Keratinocyte (primary cell): ENCODE results near the gene MT4. TPM values are rescaled to one million over a fixed set of nuclear protein-coding genes. Genes with fewer than 3 reads are reported as not detected.

Source experiments
- DNase-seq: peaks from one replicate; pipeline ENCODE4 v3.0.0-alpha.2; 2011; ENCODE audit warnings: low read depth, missing footprints, low spot score
- FAIRE-seq: peaks from 2 replicates; lab custom pipeline; 2011; peaks lifted over from hg19 to GRCh38; lab: Jason Lieb, UNC
- H2AFZ ChIP-seq: 2 replicates; pipeline ENCODE4 v1.6.0; 2012; ENCODE audit warnings: low read length, control low read depth, inconsistent platforms; ENCODE audit not compliant: control insufficient read depth
- H3K27ac ChIP-seq: 2 replicates; pipeline ENCODE4 v1.5.1; 2011; ENCODE audit warnings: low read length; ENCODE audit not compliant: control insufficient read depth, insufficient read depth
- H3K27me3 ChIP-seq: 3 replicates; pipeline ENCODE4 v1.6.0; 2011; ENCODE audit warnings: low read length; ENCODE audit not compliant: control insufficient read depth, insufficient read depth; ENCODE audit errors: extremely low read depth
- H3K36me3 ChIP-seq, 2 experiments: 2 replicates in 1 of 2; 3 replicates in 1 of 2; pipeline ENCODE4 v1.5.1; 2011; ENCODE audit warnings: low read length in 2 of 2, mild to moderate bottlenecking in 1 of 2; ENCODE audit not compliant: control insufficient read depth in 2 of 2, insufficient read depth in 2 of 2; ENCODE audit errors: extremely low read depth in 1 of 2
- H3K4me1 ChIP-seq: 3 replicates; pipeline ENCODE4 v1.5.1; 2011; ENCODE audit warnings: low read length; ENCODE audit not compliant: control insufficient read depth, insufficient read depth; ENCODE audit errors: extremely low read depth
- H3K4me2 ChIP-seq: 3 replicates; pipeline ENCODE4 v1.6.0; 2011; ENCODE audit warnings: low read depth, low read length; ENCODE audit not compliant: control insufficient read depth, insufficient read depth; ENCODE audit errors: extremely low read depth
- H3K4me3 ChIP-seq, 3 experiments: fragments of 200-600 bp in 1 of 3; sonication (generic) in 1 of 3; 2 replicates in 2 of 3; 3 replicates in 1 of 3; pipeline ENCODE4 v1.5.1; 2011 to 2016; ENCODE audit warnings: low read length in 3 of 3, mild to moderate bottlenecking in 3 of 3, control low read depth in 2 of 3, inconsistent platforms in 1 of 3, low read depth in 1 of 3, mixed read lengths in 1 of 3, mixed run types in 1 of 3, moderate library complexity in 1 of 3; ENCODE audit not compliant: control insufficient read depth in 2 of 3, insufficient read depth in 2 of 3; ENCODE audit errors: extremely low read depth in 1 of 3
- H3K79me2 ChIP-seq: 2 replicates; pipeline ENCODE4 v1.6.0; 2012; ENCODE audit warnings: low read length; ENCODE audit not compliant: control insufficient read depth, insufficient read depth
- H3K9ac ChIP-seq: 3 replicates; pipeline ENCODE4 v1.6.0; 2011; ENCODE audit warnings: low read length; ENCODE audit not compliant: control insufficient read depth, insufficient read depth; ENCODE audit errors: extremely low read depth
- H3K9me1 ChIP-seq: 3 replicates; pipeline ENCODE4 v1.6.0; 2011; ENCODE audit warnings: low read length; ENCODE audit not compliant: control insufficient read depth, insufficient read depth; ENCODE audit errors: extremely low read depth
- H3K9me3 ChIP-seq: 2 replicates; pipeline ENCODE4 v1.5.1; 2012; ENCODE audit warnings: low read depth, low read length; ENCODE audit not compliant: control insufficient read depth
- H4K20me1 ChIP-seq: 3 replicates; pipeline ENCODE4 v1.6.0; 2011; ENCODE audit warnings: low read length; ENCODE audit not compliant: control insufficient read depth, insufficient read depth; ENCODE audit errors: extremely low read depth
- CTCF ChIP-seq, 3 experiments: IDR thresholded peaks in 1 of 3; conservative IDR thresholded peaks in 1 of 3; optimal IDR thresholded peaks in 1 of 3; 2 replicates in 2 of 3; 3 replicates in 1 of 3; pipeline versions ENCODE3 to v1.5.1; 2011; ENCODE audit warnings: low read length in 3 of 3, mild to moderate bottlenecking in 3 of 3, moderate library complexity in 2 of 3, control low read depth in 1 of 3, inconsistent platforms in 1 of 3; ENCODE audit not compliant: insufficient read depth in 2 of 3; ENCODE audit errors: extremely low read depth in 1 of 3
- EZH2 ChIP-seq: IDR thresholded peaks from one replicate; pipeline ENCODE4 v1.6.1; 2012; ENCODE audit warnings: inconsistent platforms, mild to moderate bottlenecking, low read length, moderate library complexity
- dilution Hi-C: fragments of 300-500 bp; cut with MboI; formaldehyde crosslinking; loops from one replicate; pipeline ENCODE4 v1.7.0; 2020; ENCODE audit warnings: low sequenced_read_pairs; ENCODE audit not compliant: extremely low pct_ligation_motif_present
- polyA plus RNA-seq, 5 experiments: library from polyadenylated mRNA; depleted of rRNA in 3 of 5; stranded (reverse) in 3 of 5; stranded (forward) in 1 of 5; unstranded in 1 of 5; fragments of >200 nt; gene quantifications; 1 replicate in 1 of 5; 2 replicates in 3 of 5; 3 replicates in 1 of 5; pipeline versions ENCODE4 v1.2.1 to v1.2.3, GENCODE V29; 2011 to 2012; ENCODE audit warnings: missing spikeins in 2 of 5, low read depth in 1 of 5, low replicate concordance in 1 of 5

Gene MT4
- polyA plus RNA-seq, 1 donor (not counting 4 experiments of a cell fraction or from before 2014, with no cell fraction given), result 0.77 TPM

DNA sequence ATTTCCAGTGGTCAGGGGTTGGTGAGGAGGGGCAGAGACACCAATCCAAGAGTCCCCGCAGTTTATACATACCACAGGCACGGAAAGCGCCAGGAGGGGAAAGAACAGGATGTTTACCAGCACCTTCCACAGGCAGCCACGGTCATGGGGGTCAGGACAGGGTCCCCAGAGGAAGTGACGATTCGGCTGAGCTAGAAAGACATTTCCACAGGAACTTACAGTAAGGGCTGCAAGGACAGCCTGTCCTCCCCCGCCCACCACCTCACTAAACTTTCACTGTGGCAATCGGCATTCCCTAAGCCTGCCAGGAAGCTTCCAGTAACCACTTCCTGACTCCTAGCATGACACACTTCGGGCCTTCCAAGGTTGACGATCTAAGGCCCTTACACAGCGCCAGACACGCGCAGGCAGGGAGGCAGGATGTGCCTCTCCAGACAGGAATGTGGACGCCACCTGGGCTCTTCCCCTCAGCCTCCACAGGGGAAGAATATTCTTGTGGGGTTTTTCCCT is 42.3 kb downstream of the MT4 start:
- Histone ChIP-seq H3K36me3 (no peaks in the 10 kb centered on the region), H3K4me3 (peak overlapping the region; percentile 13 to 62 (median 57)), H2AFZ (no peak overlapping the region), H3K4me2 (peak overlapping the region; percentile 81), H4K20me1 (no peaks in the 10 kb centered on the region), H3K27ac (peak overlapping the region; percentile 95), H3K9me1 (no peaks in the 10 kb centered on the region), H3K27me3 (no peaks in the 10 kb centered on the region), H3K9me3 (no peaks in the 10 kb centered on the region), H3K79me2 (no peaks in the 10 kb centered on the region), H3K9ac (peak overlapping the region; percentile 79), H3K4me1 (peaks cover 52% of the 10 kb centered on the region)
- DNase-seq, result peak; percentile 97
- dilution Hi-C loops, result no loop called here
- no peak for TF ChIP-seq EZH2
- no peak for TF ChIP-seq CTCF (optimal IDR thresholded peaks at IDR 0.05 in 1 of 3, IDR thresholded peaks at IDR 0.05 in 1 of 3, conservative IDR thresholded peaks at IDR 0.05 in 1 of 3; ENCODE audit: extremely low read depth in 1 of 3, insufficient read depth in 2 of 3, low read length in 3 of 3)
- FAIRE-seq, result peak; percentile 97

DNA sequence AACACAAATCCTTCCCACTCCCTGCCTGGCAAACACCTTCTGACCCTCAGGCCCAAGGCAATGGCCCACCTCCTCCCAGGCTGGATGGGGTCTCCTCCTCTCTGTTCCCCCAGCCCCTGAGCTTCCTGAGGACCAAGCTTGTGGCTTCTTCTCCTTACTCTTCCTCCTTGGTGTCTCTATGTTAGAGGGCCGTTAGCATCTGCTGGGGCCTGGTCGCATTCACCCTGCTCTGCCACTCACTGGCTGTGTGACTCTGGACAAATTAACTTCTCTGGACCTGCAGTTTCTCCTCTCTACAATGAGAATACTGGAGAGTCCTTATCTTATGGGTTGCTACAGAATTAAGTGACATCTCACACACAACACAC is 42.8 kb downstream of the MT4 start:
- FAIRE-seq, result no peak
- Histone ChIP-seq H2AFZ (no peak overlapping the region), H3K9me3 (no peaks in the 10 kb centered on the region), H3K4me3 (peak overlapping the region; percentile 2 to 58 (median 26)), H4K20me1 (no peaks in the 10 kb centered on the region), H3K27ac (peak overlapping the region; percentile 95), H3K9ac (peak overlapping the region; percentile 79), H3K27me3 (no peaks in the 10 kb centered on the region), H3K9me1 (no peaks in the 10 kb centered on the region), H3K79me2 (no peaks in the 10 kb centered on the region), H3K4me1 (peaks cover 57% of the 10 kb centered on the region), H3K36me3 (no peaks in the 10 kb centered on the region), H3K4me2 (peak overlapping the region; percentile 81)
- TF ChIP-seq CTCF (optimal IDR thresholded peaks at IDR 0.05 in 1 of 3, IDR thresholded peaks at IDR 0.05 in 1 of 3, conservative IDR thresholded peaks at IDR 0.05 in 1 of 3; ENCODE audit: extremely low read depth in 1 of 3, insufficient read depth in 2 of 3, low read length in 3 of 3) (no peak), EZH2 (no peak)
- DNase-seq, result no peak
- dilution Hi-C loops, result no loop called here
